ENCODE results near the gene CFD. TPM values are rescaled to one million over a fixed set of nuclear protein-coding genes. Genes with fewer than 3 reads are reported as not detected.

CFD gene
- total RNA-seq, 2 donors from 2014 or later: 0.38 to 1.1 TPM

GRCh38 chr19:892243-892893 lies 32.9 kb downstream of the CFD start:
- H3K27me3 Mint-ChIP-seq (ENCODE audit: insufficient read depth): no peaks in the 10 kb centered on the region
- no peaks in the 10 kb centered on the region for H3K9me3 Mint-ChIP-seq
- 9% methylated on average over 21 of the region's 27 CpGs; no CpG with 5 or more reads in 1 of the 2 experiments for WGBS, 2 experiments (ENCODE audit: insufficient coverage in 1 of 2, insufficient read length in 1 of 2)
- peaks cover 31% of the 10 kb centered on the region for H3K36me3 ChIP-seq (ENCODE audit: control insufficient read depth, insufficient read depth, low read length)
- H3K4me1 Mint-ChIP-seq: peaks cover 2% of the 10 kb centered on the region
- H3K4me1 ChIP-seq (ENCODE audit: control insufficient read depth, insufficient read depth, low read length): no peaks in the 10 kb centered on the region
- H3K27me3 ChIP-seq (ENCODE audit: control insufficient read depth, insufficient read depth, low read length, poor library complexity, severe bottlenecking): no peaks in the 10 kb centered on the region
- no peaks in the 10 kb centered on the region for H3K9me3 ChIP-seq (ENCODE audit: control insufficient read depth, low read length)
- H3K4me3 ChIP-seq (ENCODE audit: low read length): peak overlapping the region; percentile 89
- peak; percentile 39 for DNase-seq
- TF ChIP-seq, protein P1, sequence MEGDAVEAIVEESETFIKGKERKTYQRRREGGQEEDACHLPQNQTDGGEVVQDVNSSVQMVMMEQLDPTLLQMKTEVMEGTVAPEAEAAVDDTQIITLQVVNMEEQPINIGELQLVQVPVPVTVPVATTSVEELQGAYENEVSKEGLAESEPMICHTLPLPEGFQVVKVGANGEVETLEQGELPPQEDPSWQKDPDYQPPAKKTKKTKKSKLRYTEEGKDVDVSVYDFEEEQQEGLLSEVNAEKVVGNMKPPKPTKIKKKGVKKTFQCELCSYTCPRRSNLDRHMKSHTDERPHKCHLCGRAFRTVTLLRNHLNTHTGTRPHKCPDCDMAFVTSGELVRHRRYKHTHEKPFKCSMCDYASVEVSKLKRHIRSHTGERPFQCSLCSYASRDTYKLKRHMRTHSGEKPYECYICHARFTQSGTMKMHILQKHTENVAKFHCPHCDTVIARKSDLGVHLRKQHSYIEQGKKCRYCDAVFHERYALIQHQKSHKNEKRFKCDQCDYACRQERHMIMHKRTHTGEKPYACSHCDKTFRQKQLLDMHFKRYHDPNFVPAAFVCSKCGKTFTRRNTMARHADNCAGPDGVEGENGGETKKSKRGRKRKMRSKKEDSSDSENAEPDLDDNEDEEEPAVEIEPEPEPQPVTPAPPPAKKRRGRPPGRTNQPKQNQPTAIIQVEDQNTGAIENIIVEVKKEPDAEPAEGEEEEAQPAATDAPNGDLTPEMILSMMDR (conservative IDR thresholded peaks at IDR 0.05): no peak
- no peak overlapping the region for H3K27ac ChIP-seq (ENCODE audit: low read depth, low read length)
- peak overlapping the region; percentile 72 for H3K4me3 Mint-ChIP-seq
- peak overlapping the region; percentile 62 for H3K9ac ChIP-seq (ENCODE audit: extremely low read depth, low read length, poor library complexity, severe bottlenecking)
- H3K27ac Mint-ChIP-seq: no peak overlapping the region
- H3K36me3 Mint-ChIP-seq (ENCODE audit: low read depth): peaks cover 20% of the 10 kb centered on the region

- Histone ChIP-seq H3K9me3 (ENCODE audit: control insufficient read depth, low read length) (no peaks in the 10 kb centered on the region), H3K9ac (ENCODE audit: extremely low read depth, low read length, poor library complexity, severe bottlenecking) (peak within 1 kb of the TSS; percentile 70), H3K4me1 (ENCODE audit: control insufficient read depth, insufficient read depth, low read length) (no peaks in the 10 kb centered on the region), H3K4me3 (ENCODE audit: low read length) (peak within 1 kb of the TSS; percentile 89), H3K36me3 (ENCODE audit: control insufficient read depth, insufficient read depth, low read length) (peaks cover 33% of the 10 kb centered on the region), H3K27ac (ENCODE audit: low read depth, low read length) (peak within 1 kb of the TSS; percentile 95), H3K27me3 (ENCODE audit: control insufficient read depth, insufficient read depth, low read length, poor library complexity, severe bottlenecking) (no peaks in the 10 kb centered on the region)
- DNase-seq: peak; percentile 95
- TF ChIP-seq, protein P1 (conservative IDR thresholded peaks at IDR 0.05): no peak
- WGBS, 2 experiments (ENCODE audit: insufficient coverage in 1 of 2, insufficient read length in 1 of 2): 2% methylated on average over 37 to 66 of the region's 69 CpGs
- Mint-ChIP-seq H3K36me3 (ENCODE audit: low read depth) (peaks cover 22% of the 10 kb centered on the region), H3K4me3 (peak within 1 kb of the TSS; percentile 72), H3K27ac (peak within 1 kb of the TSS; percentile 99), H3K4me1 (peaks cover 2% of the 10 kb centered on the region), H3K27me3 (ENCODE audit: insufficient read depth) (no peaks in the 10 kb centered on the region), H3K9me3 (no peaks in the 10 kb centered on the region)
Observed at GRCh38 chr19:892894-893689, 33.6 kb downstream of the CFD start, which contains the start of the genes MED16 and RNU6-9. MED16 (minus strand) TSS chr19:893187; CDS start chr19:891131, 2,056 bp downstream. RNU6-9 (plus strand) TSS chr19:893484.

DNA sequence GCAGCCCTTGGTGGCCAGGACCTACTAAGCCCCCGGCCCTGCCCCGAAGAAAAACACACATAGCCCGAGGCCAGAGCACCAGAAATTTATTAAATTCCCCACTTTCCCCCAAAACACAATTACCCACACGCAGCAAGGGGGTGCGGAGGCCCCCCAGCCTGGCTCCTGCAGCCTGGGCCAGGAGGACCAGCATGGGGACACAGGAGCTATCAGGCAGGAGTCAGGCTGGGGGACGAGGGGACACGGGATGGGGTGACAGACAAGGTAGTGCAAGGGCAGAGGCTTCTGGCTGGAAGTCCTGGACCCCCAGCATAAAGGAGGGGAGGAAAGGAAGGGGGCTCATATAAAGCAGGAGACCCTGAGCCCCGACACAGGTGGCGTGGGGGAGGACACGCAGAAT lies 37.0 kb downstream of the CFD start:
- Histone ChIP-seq H3K9me3 (ENCODE audit: control insufficient read depth, low read length) (no peaks in the 10 kb centered on the region), H3K27ac (ENCODE audit: low read depth, low read length) (no peak overlapping the region), H3K4me1 (ENCODE audit: control insufficient read depth, insufficient read depth, low read length) (no peaks in the 10 kb centered on the region), H3K27me3 (ENCODE audit: control insufficient read depth, insufficient read depth, low read length, poor library complexity, severe bottlenecking) (no peaks in the 10 kb centered on the region), H3K4me3 (ENCODE audit: low read length) (no peak overlapping the region), H3K9ac (ENCODE audit: extremely low read depth, low read length, poor library complexity, severe bottlenecking) (no peak overlapping the region), H3K36me3 (ENCODE audit: control insufficient read depth, insufficient read depth, low read length) (peaks cover 8% of the 10 kb centered on the region)
- Mint-ChIP-seq H3K4me1 (peaks cover 2% of the 10 kb centered on the region), H3K27ac (no peak overlapping the region), H3K27me3 (ENCODE audit: insufficient read depth) (no peaks in the 10 kb centered on the region), H3K4me3 (no peak overlapping the region), H3K9me3 (no peaks in the 10 kb centered on the region), H3K36me3 (ENCODE audit: low read depth) (peaks cover 17% of the 10 kb centered on the region)
- 93 to 100% methylated on average over 1 to 10 of the region's 10 CpGs for WGBS, 2 experiments (ENCODE audit: insufficient coverage in 1 of 2, insufficient read length in 1 of 2)
- DNase-seq: no peak
- TF ChIP-seq, protein P1 (conservative IDR thresholded peaks at IDR 0.05): no peak
